B cell (primary cell): Measurements from ENCODE around the gene MRS2. TPM values are rescaled to one million over a fixed set of nuclear protein-coding genes. Genes with fewer than 3 reads are reported as not detected.
"Not testable (repeated sequence)": the region's sequence is repeated elsewhere in the genome, so short reads cannot be mapped to it uniquely, and the experiment has no call there.

Experiments used
- ATAC-seq: fragments of 200-7000 bp; cut with Tn5 transposase; one replicate; pipeline ENCODE4 v1.10.0; 2021; ENCODE audit warnings: low read depth, mild to moderate bottlenecking, moderate number of reproducible peaks, moderate library complexity
- CTCF ChIA-PET: fragments of 350-600 bp; sonication (Branson Sonifier 250); formaldehyde crosslinking; loops from one replicate; lab custom pipeline; 2021; ENCODE audit warnings: antibody characterized with exemption, inconsistent platforms; lab: Charles Lee
- POLR2A ChIA-PET: fragments of 350-600 bp; sonication (Branson Sonifier 250); formaldehyde crosslinking; loops from one replicate; lab custom pipeline; 2021; ENCODE audit warnings: antibody characterized with exemption; lab: Charles Lee
- DNase-seq: peaks from one replicate; pipeline ENCODE4 v3.0.0; 2013
- H2AFZ ChIP-seq: 2 replicates; pipeline ENCODE4 v1.6.1; 2012; ENCODE audit warnings: mild to moderate bottlenecking, low read depth, low read length; ENCODE audit not compliant: insufficient read depth, poor library complexity, severe bottlenecking
- H3K27ac ChIP-seq, 2 donors: 1 replicate in 1 of 2; 2 replicates in 1 of 2; pipeline ENCODE4 v1.5.1; 2012 to 2013; ENCODE audit warnings: low read length in 2 of 2, mild to moderate bottlenecking in 2 of 2, moderate library complexity in 1 of 2
- H3K27me3 ChIP-seq, 4 experiments: fragments of 200-600 bp in 1 of 4; sonication (generic) in 1 of 4; replicated peaks in 1 of 4; 1 replicate in 2 of 4; 2 replicates in 2 of 4; pipeline versions ENCODE4 v1.6.1 to v1.7.0; 2013 to 2016; ENCODE audit warnings: low read length in 3 of 4, mild to moderate bottlenecking in 2 of 4, mixed read lengths in 1 of 4, moderate library complexity in 1 of 4; ENCODE audit not compliant: insufficient read depth in 4 of 4, control insufficient read depth in 3 of 4; ENCODE audit errors: control extremely low read depth in 1 of 4
- H3K36me3 ChIP-seq, 2 experiments: replicated peaks in 1 of 2; 1 replicate in 1 of 2; 2 replicates in 1 of 2; pipeline versions ENCODE4 v1.6.1 to v1.7.1; 2013; ENCODE audit warnings: low read length in 1 of 2; ENCODE audit not compliant: insufficient read depth in 2 of 2, control insufficient read depth in 1 of 2; ENCODE audit errors: control extremely low read depth in 1 of 2, extremely low read depth in 1 of 2
- H3K4me1 ChIP-seq, 2 donors: fragments of 200-600 bp in 1 of 2; sonication (generic) in 1 of 2; 1 replicate in 1 of 2; 2 replicates in 1 of 2; pipeline versions ENCODE4 v1.5.1 to v1.6.1; 2013 to 2017; ENCODE audit warnings: low read length in 2 of 2; ENCODE audit not compliant: control insufficient read depth in 2 of 2, insufficient read depth in 2 of 2
- H3K4me2 ChIP-seq: replicated peaks from 2 replicates; pipeline ENCODE3; 2012; ENCODE audit warnings: mild to moderate bottlenecking, low read depth, low read length; ENCODE audit not compliant: poor library complexity, severe bottlenecking
- H3K4me3 ChIP-seq, 5 experiments: fragments of 200-600 bp in 1 of 5; sonication (generic) in 1 of 5; 1 replicate in 3 of 5; 2 replicates in 2 of 5; pipeline versions ENCODE4 v1.5.1 to v1.7.0; 2011 to 2016; ENCODE audit warnings: low read length in 4 of 5, mild to moderate bottlenecking in 4 of 5, low read depth in 2 of 5, control low read depth in 1 of 5, moderate library complexity in 1 of 5; ENCODE audit not compliant: insufficient read depth in 1 of 5; ENCODE audit errors: control extremely low read depth in 1 of 5, extremely low read depth in 1 of 5
- H3K79me2 ChIP-seq: fragments of 200-600 bp; sonication (generic); one replicate; pipeline ENCODE4 v1.6.0; 2016; ENCODE audit warnings: low read length; ENCODE audit not compliant: control insufficient read depth, insufficient read depth
- H3K9ac ChIP-seq: fragments of 200-600 bp; sonication (generic); 2 replicates; pipeline ENCODE4 v1.6.1; 2017; ENCODE audit warnings: mild to moderate bottlenecking, low read length, moderate library complexity
- H3K9me3 ChIP-seq, 3 donors: one replicate each; pipeline versions ENCODE4 v1.6.1 to v1.7.1; 2013; ENCODE audit warnings: low read length in 2 of 3; ENCODE audit not compliant: control insufficient read depth in 2 of 3, insufficient read depth in 1 of 3; ENCODE audit errors: control extremely low read depth in 1 of 3
- H4K20me1 ChIP-seq: 2 replicates; pipeline ENCODE4 v1.6.0; 2012; ENCODE audit warnings: mild to moderate bottlenecking, low read length; ENCODE audit not compliant: insufficient read depth, control insufficient read depth, poor library complexity, severe bottlenecking
- H3K27ac Mint-ChIP-seq: one replicate; pipeline ENCODE4 v1.8.0; 2021; ENCODE audit warnings: mixed read lengths
- H3K27me3 Mint-ChIP-seq: one replicate; pipeline ENCODE4 v1.8.0; 2021; ENCODE audit warnings: mixed read lengths
- H3K4me1 Mint-ChIP-seq: one replicate; pipeline ENCODE4 v1.8.0; 2021; ENCODE audit warnings: mixed read lengths
- H3K4me3 Mint-ChIP-seq: one replicate; pipeline ENCODE4 v1.8.0; 2021; ENCODE audit warnings: mixed read lengths
- H3K9me3 Mint-ChIP-seq: one replicate; pipeline ENCODE4 v1.8.0; 2022; ENCODE audit warnings: mixed read lengths; ENCODE audit not compliant: insufficient read depth
- CTCF ChIP-seq: fragments of 200-600 bp; IDR thresholded peaks from one replicate; pipeline ENCODE4 v1.8.0; 2022; ENCODE audit warnings: antibody characterized with exemption, mild to moderate bottlenecking
- EZH2 ChIP-seq: IDR thresholded peaks from 2 replicates; pipeline ENCODE4 v1.6.1; 2012; ENCODE audit warnings: borderline replicate concordance, low read depth, mild to moderate bottlenecking, moderate library complexity, low read length; ENCODE audit not compliant: insufficient read depth, poor library complexity, severe bottlenecking
- WGBS: methylation state at CpG from one replicate; pipeline ENCODE4 v1.1.5; 2013; ENCODE audit warnings: missing lambda C conversion rate; ENCODE audit not compliant: insufficient coverage; 5-methylcytosine and 5-hydroxymethylcytosine counted together
- intact Hi-C: fragments of 100-400 bp; cut with micrococcal nuclease; formaldehyde crosslinking; loops from one replicate; pipeline ENCODE4 v1.10.0; 2022
- polyA plus RNA-seq: library from polyadenylated mRNA; depleted of rRNA; stranded (reverse); fragments of >200 nt; gene quantifications from 2 replicates; pipeline ENCODE4 v1.2.3, GENCODE V29; 2012
- total RNA-seq, 2 donors: library from RNA; stranded (reverse); fragments of 120-200 nt in 1 of 2; gene quantifications; 1 replicate in 1 of 2; 2 replicates in 1 of 2; pipeline versions ENCODE4 v1.2.3 to v1.2.4, GENCODE V29; 2013 to 2022

Gene MRS2
- total and polyA plus RNA-seq, 2 donors (not counting 1 experiment from before 2014, with no cell fraction given) = 16.0 to 25.5 TPM

- peak; percentile 85 for ATAC-seq
- ChIA-PET CTCF (interaction anchor here (0.7 to 1.2 kb wide), 4 partner anchors 14 to 46 kb away, joined by 3 to 5 read pairs (median 4); no protein-coding TSS in a partner anchor), POLR2A (no interaction called here)
- Mint-ChIP-seq H3K4me3 (peak overlapping the region; percentile 84), H3K9me3 (no peaks in the 10 kb centered on the region), H3K27ac (peak overlapping the region; percentile 81), H3K27me3 (peaks cover 16% of the 10 kb centered on the region), H3K4me1 (peaks cover 26% of the 10 kb centered on the region)
- H2AFZ ChIP-seq = peak overlapping the region; percentile 74
- no peak overlapping the region for H3K27ac ChIP-seq
- H3K27me3 ChIP-seq = peaks cover 0 to 20% (median 4%) of the 10 kb centered on the region in 4 experiments
- H3K36me3 ChIP-seq = no peaks in the 10 kb centered on the region
- H3K9ac ChIP-seq = peak overlapping the region; percentile 63
- intact Hi-C loops = no loop called here
- H3K4me3 ChIP-seq = peak overlapping the region in 4 of 5 experiments; percentile 17 to 68 (median 50)
- 6% methylated on average over 55 of the region's 55 CpGs for WGBS
- peak; percentile 85 for TF ChIP-seq CTCF
- no peak for TF ChIP-seq EZH2
- H3K79me2 ChIP-seq = no peaks in the 10 kb centered on the region
- peaks cover 9 to 23% of the 10 kb centered on the region in 2 donors for H3K4me1 ChIP-seq
- no peaks in the 10 kb centered on the region for H4K20me1 ChIP-seq
- peaks cover 0 to 12% (median 0%) of the 10 kb centered on the region in 3 donors for H3K9me3 ChIP-seq
- peak; percentile 90 for DNase-seq
- H3K4me2 ChIP-seq = peak overlapping the region; percentile 80
These were observed 42.9 kb upstream of the MRS2 start for GRCh38 chr6:24359640-24360454.

- H2AFZ ChIP-seq, CTCF ChIA-PET: not testable (repeated sequence)
These were observed 40.4 kb upstream of the MRS2 start for GRCh38 chr6:24362363-24362762.

GRCh38 chr6:24365103-24365633 lies 37.6 kb upstream of the MRS2 start:
- H2AFZ ChIP-seq, H3K79me2 ChIP-seq, intact Hi-C loops, H3K9me3 ChIP-seq, CTCF ChIA-PET, DNase-seq, H3K4me3 Mint-ChIP-seq, H3K4me1 Mint-ChIP-seq, H3K4me2 ChIP-seq, H3K4me3 ChIP-seq, POLR2A ChIA-PET, H3K9me3 Mint-ChIP-seq, ATAC-seq, H4K20me1 ChIP-seq, H3K9ac ChIP-seq, H3K27ac Mint-ChIP-seq, H3K4me1 ChIP-seq, H3K36me3 ChIP-seq, H3K27ac ChIP-seq: not testable (repeated sequence)
- peaks cover 0 to 10% (median 5%) of the 10 kb centered on the region in 4 experiments for H3K27me3 ChIP-seq
- 94% methylated on average over 4 of the region's 8 CpGs for WGBS
- H3K27me3 Mint-ChIP-seq = peaks cover 25% of the 10 kb centered on the region

More at GRCh38 chr6:24362363-24362762, 40.4 kb upstream of the MRS2 start:
- ATAC-seq, H3K36me3 ChIP-seq, H3K4me2 ChIP-seq, H4K20me1 ChIP-seq, H3K4me3 ChIP-seq, H3K27ac Mint-ChIP-seq, DNase-seq, H3K4me3 Mint-ChIP-seq, POLR2A ChIA-PET, H3K9me3 Mint-ChIP-seq, H3K27ac ChIP-seq, H3K79me2 ChIP-seq, H3K9me3 ChIP-seq, H3K9ac ChIP-seq: not testable (repeated sequence)
- Histone ChIP-seq H3K27me3 (peaks cover 0 to 20% (median 4%) of the 10 kb centered on the region in 4 experiments), H3K4me1 (peaks cover 9 to 21% of the 10 kb centered on the region in 2 donors)
- intact Hi-C loops = loop anchor here (2.0 kb wide), 1 partner anchor 62 kb away; no protein-coding TSS in a partner anchor
- peaks cover 23% of the 10 kb centered on the region for H3K27me3 Mint-ChIP-seq
- WGBS = 96% methylated on average over 4 of the region's 5 CpGs
- peaks cover 21% of the 10 kb centered on the region for H3K4me1 Mint-ChIP-seq
